Activated CD8-positive, alpha-beta memory T cell treated with anti-CD3 and anti-CD28 coated beads, Interleukin-2, amount 50 U/mL, for 48 hours (primary cell): Measurements from ENCODE around the gene MPZL3.

Experiments used
- DNase-seq: peaks from one replicate; pipeline ENCODE4 v3.0.0-alpha.2; 2020

Gene MPZL3

GRCh38 chr11:118231461-118231860 is 20.7 kb downstream of the MPZL3 start:
- DNase-seq = no peak

- DNase-seq = no peak
These were observed 22.1 kb downstream of the MPZL3 start for GRCh38 chr11:118230088-118230487.

- DNase-seq = no peak
These were observed 22.8 kb downstream of the MPZL3 start for GRCh38 chr11:118229274-118229847.

GRCh38 chr11:118227865-118228785 is 24.0 kb downstream of the MPZL3 start:
- no peak for DNase-seq

GRCh38 chr11:118226781-118227180 is 25.4 kb downstream of the MPZL3 start:
- DNase-seq = no peak

- DNase-seq = no peak
These were observed 25.9 kb downstream of the MPZL3 start for GRCh38 chr11:118226296-118226695.

- peak; percentile 73 for DNase-seq
These were observed 27.5 kb downstream of the MPZL3 start, which contains the start of gene JAML for GRCh38 chr11:118224511-118225188. JAML (minus strand) TSS chr11:118225011; CDS start chr11:118214866, 10,145 bp downstream.

- DNase-seq = no peak
These were observed 28.2 kb downstream of the MPZL3 start for GRCh38 chr11:118223992-118224391.

GRCh38 chr11:118223570-118223969 is 28.6 kb downstream of the MPZL3 start:
- no peak for DNase-seq

- DNase-seq = no peak
These were observed 29.7 kb downstream of the MPZL3 start for GRCh38 chr11:118222437-118222836.

- no peak for DNase-seq
These were observed 30.7 kb downstream of the MPZL3 start for GRCh38 chr11:118221419-118221818.

- DNase-seq = no peak
These were observed 32.4 kb downstream of the MPZL3 start for GRCh38 chr11:118219732-118220131.

GRCh38 chr11:118219244-118219643 is 32.9 kb downstream of the MPZL3 start:
- no peak for DNase-seq

- DNase-seq = no peak
These were observed 34.6 kb downstream of the MPZL3 start for GRCh38 chr11:118217575-118217974.

GRCh38 chr11:118216621-118217481 is 35.3 kb downstream of the MPZL3 start:
- no peak for DNase-seq

GRCh38 chr11:118215765-118216164 is 36.4 kb downstream of the MPZL3 start:
- DNase-seq = no peak

- DNase-seq = no peak
These were observed 36.9 kb downstream of the MPZL3 start for GRCh38 chr11:118215262-118215661.

- DNase-seq = no peak
These were observed 37.8 kb downstream of the MPZL3 start for GRCh38 chr11:118214210-118214914.

GRCh38 chr11:118213781-118214180 is 38.4 kb downstream of the MPZL3 start:
- DNase-seq = no peak

GRCh38 chr11:118213201-118213600 is 39.0 kb downstream of the MPZL3 start:
- no peak for DNase-seq

GRCh38 chr11:118212781-118213191 is 39.4 kb downstream of the MPZL3 start:
- no peak for DNase-seq

- DNase-seq = no peak
These were observed 39.9 kb downstream of the MPZL3 start for GRCh38 chr11:118212131-118212725.
